ENCODE data around the gene TXNRD2.

TXNRD2 gene

GRCh38 chr22:19852177-19852781, 89.3 kb downstream of the TXNRD2 start:
- H3K14ac ChIP-seq (ENCODE audit: low read length) = peak overlapping the region; percentile 4
- no peak overlapping the region for H2BK120ac ChIP-seq (ENCODE audit: low read depth, low read length)
- H2BK12ac ChIP-seq (ENCODE audit: low read length) = no peak overlapping the region
- no peak overlapping the region for H3K18ac ChIP-seq (ENCODE audit: low read length)
- no peak overlapping the region for H2AFZ ChIP-seq (ENCODE audit: low read length)
- no peak overlapping the region for H3K9ac ChIP-seq (ENCODE audit: low read depth, low read length, poor library complexity)
- no CpG with 5 or more reads among the region's 12 CpGs for WGBS, 2 donors (ENCODE audit: extremely low coverage in 2 of 2, insufficient read length in 2 of 2, insufficient replicate concordance in 1 of 2)
- no peak overlapping the region for H3K27ac ChIP-seq (replicated peaks; ENCODE audit: low read length)
- H3K27me3 ChIP-seq (ENCODE audit: control insufficient read depth in 3 of 3, insufficient read depth in 3 of 3, low read depth in 1 of 3, low read length in 3 of 3) = no peaks in the 10 kb centered on the region
- no peak overlapping the region for H4K8ac ChIP-seq (ENCODE audit: low read depth, low read length)
- H4K91ac ChIP-seq (ENCODE audit: low read depth, low read length, poor library complexity) = no peak overlapping the region
- no peak overlapping the region for H2BK15ac ChIP-seq (ENCODE audit: low read length)
- peaks cover 6 to 11% of the 10 kb centered on the region in 2 donors for H3K9me3 ChIP-seq (replicated peaks in 1 of 2; ENCODE audit: control insufficient read depth in 2 of 2, insufficient read depth in 1 of 2, low read depth in 1 of 2, low read length in 2 of 2)
- H3K79me1 ChIP-seq (ENCODE audit: low read depth, low read length) = peaks cover 29% of the 10 kb centered on the region
- no peak overlapping the region for H3K4me3 ChIP-seq (ENCODE audit: low read length in 2 of 2)
- no peak overlapping the region for H2BK5ac ChIP-seq (ENCODE audit: low read length)
- H3K4me1 ChIP-seq (ENCODE audit: control insufficient read depth in 2 of 2, insufficient read depth in 1 of 2, low read depth in 1 of 2, low read length in 2 of 2) = peaks cover 12 to 15% of the 10 kb centered on the region in 2 donors
- no peak overlapping the region for H3K4me2 ChIP-seq (ENCODE audit: insufficient read depth, low read length, poor library complexity, severe bottlenecking)
- no peak overlapping the region for H3K4ac ChIP-seq (ENCODE audit: low read length)
- H3K23ac ChIP-seq (ENCODE audit: low read depth, low read length, poor library complexity) = peak overlapping the region; percentile 78
- H3K36me3 ChIP-seq (replicated peaks in 1 of 2; ENCODE audit: control insufficient read depth in 2 of 2, insufficient read depth in 2 of 2, low read length in 2 of 2) = peaks cover 32 to 52% of the 10 kb centered on the region in 2 donors
- H2AK5ac ChIP-seq (ENCODE audit: low read depth, low read length) = no peak overlapping the region
- no peak for DNase-seq (ENCODE audit: low spot score)

- Histone ChIP-seq H2BK120ac (ENCODE audit: low read depth, low read length) (no peak overlapping the region), H3K23ac (ENCODE audit: low read depth, low read length, poor library complexity) (peak overlapping the region; percentile 78), H3K18ac (ENCODE audit: low read length) (no peak overlapping the region), H4K91ac (ENCODE audit: low read depth, low read length, poor library complexity) (no peak overlapping the region), H3K9ac (ENCODE audit: low read depth, low read length, poor library complexity) (no peak overlapping the region), H2AFZ (ENCODE audit: low read length) (no peak overlapping the region), H3K79me1 (ENCODE audit: low read depth, low read length) (peaks cover 31% of the 10 kb centered on the region), H2AK5ac (ENCODE audit: low read depth, low read length) (no peak overlapping the region), H3K4me2 (ENCODE audit: insufficient read depth, low read length, poor library complexity, severe bottlenecking) (no peak overlapping the region), H3K27me3 (ENCODE audit: control insufficient read depth in 3 of 3, insufficient read depth in 3 of 3, low read depth in 1 of 3, low read length in 3 of 3) (no peaks in the 10 kb centered on the region), H3K4me3 (ENCODE audit: low read length in 2 of 2) (no peak overlapping the region), H2BK15ac (ENCODE audit: low read length) (no peak overlapping the region), H3K4me1 (ENCODE audit: control insufficient read depth in 2 of 2, insufficient read depth in 1 of 2, low read depth in 1 of 2, low read length in 2 of 2) (peaks cover 12 to 15% of the 10 kb centered on the region in 2 donors), H3K27ac (replicated peaks; ENCODE audit: low read length) (no peak overlapping the region), H3K9me3 (replicated peaks in 1 of 2; ENCODE audit: control insufficient read depth in 2 of 2, insufficient read depth in 1 of 2, low read depth in 1 of 2, low read length in 2 of 2) (peaks cover 10 to 14% of the 10 kb centered on the region in 2 donors), H3K36me3 (replicated peaks in 1 of 2; ENCODE audit: control insufficient read depth in 2 of 2, insufficient read depth in 2 of 2, low read length in 2 of 2) (peaks cover 36 to 59% of the 10 kb centered on the region in 2 donors), H4K8ac (ENCODE audit: low read depth, low read length) (no peak overlapping the region), H2BK5ac (ENCODE audit: low read length) (no peak overlapping the region), H3K14ac (ENCODE audit: low read length) (no peak overlapping the region), H2BK12ac (ENCODE audit: low read length) (no peak overlapping the region), H3K4ac (ENCODE audit: low read length) (no peak overlapping the region)
- no peak for DNase-seq (ENCODE audit: low spot score)
- WGBS, 2 donors (ENCODE audit: extremely low coverage in 2 of 2, insufficient read length in 2 of 2, insufficient replicate concordance in 1 of 2) = no CpG with 5 or more reads among the region's 21 CpGs
These were observed 90.1 kb downstream of the TXNRD2 start for GRCh38 chr22:19851291-19852176.

- H3K18ac ChIP-seq (ENCODE audit: low read length) = no peak overlapping the region
- WGBS, 2 donors (ENCODE audit: extremely low coverage in 2 of 2, insufficient read length in 2 of 2, insufficient replicate concordance in 1 of 2) = no CpG with 5 or more reads among the region's 9 CpGs
- H2AFZ ChIP-seq (ENCODE audit: low read length) = no peak overlapping the region
- no peaks in the 10 kb centered on the region for H3K27me3 ChIP-seq (ENCODE audit: control insufficient read depth in 3 of 3, insufficient read depth in 3 of 3, low read depth in 1 of 3, low read length in 3 of 3)
- no peak overlapping the region for H3K9ac ChIP-seq (ENCODE audit: low read depth, low read length, poor library complexity)
- no peak overlapping the region for H3K4me2 ChIP-seq (ENCODE audit: insufficient read depth, low read length, poor library complexity, severe bottlenecking)
- no peak overlapping the region for H3K27ac ChIP-seq (replicated peaks; ENCODE audit: low read length)
- peaks cover 31% of the 10 kb centered on the region for H3K79me1 ChIP-seq (ENCODE audit: low read depth, low read length)
- H4K91ac ChIP-seq (ENCODE audit: low read depth, low read length, poor library complexity) = no peak overlapping the region
- no peak overlapping the region for H2BK15ac ChIP-seq (ENCODE audit: low read length)
- H3K14ac ChIP-seq (ENCODE audit: low read length) = no peak overlapping the region
- no peak overlapping the region for H2AK5ac ChIP-seq (ENCODE audit: low read depth, low read length)
- no peak overlapping the region for H3K23ac ChIP-seq (ENCODE audit: low read depth, low read length, poor library complexity)
- peaks cover 36 to 59% of the 10 kb centered on the region in 2 donors for H3K36me3 ChIP-seq (replicated peaks in 1 of 2; ENCODE audit: control insufficient read depth in 2 of 2, insufficient read depth in 2 of 2, low read length in 2 of 2)
- H3K4me1 ChIP-seq (ENCODE audit: control insufficient read depth in 2 of 2, insufficient read depth in 1 of 2, low read depth in 1 of 2, low read length in 2 of 2) = peaks cover 10 to 15% of the 10 kb centered on the region in 2 donors
- H2BK12ac ChIP-seq (ENCODE audit: low read length) = no peak overlapping the region
- no peak overlapping the region for H3K4me3 ChIP-seq (ENCODE audit: low read length in 2 of 2)
- H2BK120ac ChIP-seq (ENCODE audit: low read depth, low read length) = no peak overlapping the region
- H4K8ac ChIP-seq (ENCODE audit: low read depth, low read length) = no peak overlapping the region
- H3K9me3 ChIP-seq (replicated peaks in 1 of 2; ENCODE audit: control insufficient read depth in 2 of 2, insufficient read depth in 1 of 2, low read depth in 1 of 2, low read length in 2 of 2) = peaks cover 10 to 14% of the 10 kb centered on the region in 2 donors
- H2BK5ac ChIP-seq (ENCODE audit: low read length) = no peak overlapping the region
- H3K4ac ChIP-seq (ENCODE audit: low read length) = no peak overlapping the region
- no peak for DNase-seq (ENCODE audit: low spot score)
These were observed 90.9 kb downstream of the TXNRD2 start for GRCh38 chr22:19850763-19851109.

Measured in neuronal stem cell (in vitro differentiated cells).